PFSK-1 (cell line): ENCODE data around the gene FANCC.

Source experiments
- FOXP2 ChIP-seq: optimal IDR thresholded peaks from 2 replicates; pipeline ENCODE3; 2011; ENCODE audit warnings: borderline replicate concordance, control low read depth, inconsistent platforms; ENCODE audit not compliant: insufficient read depth; ENCODE audit errors: extremely low read length, extremely low read depth
- POLR2AphosphoS5 ChIP-seq: IDR thresholded peaks from 2 replicates; pipeline ENCODE4 v1.6.1; 2012; ENCODE audit warnings: low read depth, mild to moderate bottlenecking, control low read depth, low read length, moderate library complexity
- SIN3A ChIP-seq: IDR thresholded peaks from 2 replicates; pipeline ENCODE4 v1.6.1; 2012; ENCODE audit warnings: mild to moderate bottlenecking, low read length, moderate library complexity, borderline replicate concordance; ENCODE audit not compliant: insufficient read depth
- TAF1 ChIP-seq: IDR thresholded peaks from 2 replicates; pipeline ENCODE4 v1.6.1; 2012; ENCODE audit warnings: low read length, control low read depth, borderline replicate concordance; ENCODE audit not compliant: insufficient read depth
- TF ChIP-seq, protein P1 (sequence below), 2 experiments: IDR thresholded peaks; 2 replicates each; pipeline versions ENCODE4 v1.6.1 to v1.8.0; 2011 to 2012; ENCODE audit warnings: low read depth in 2 of 2, low read length in 2 of 2, control low read depth in 1 of 2, inconsistent platforms in 1 of 2, mild to moderate bottlenecking in 1 of 2, moderate library complexity in 1 of 2; ENCODE audit not compliant: insufficient read depth in 1 of 2

The FANCC gene

GRCh38 chr9:95357316-95357715 lies 39.8 kb upstream of the FANCC start:
- TF ChIP-seq, protein P1, sequence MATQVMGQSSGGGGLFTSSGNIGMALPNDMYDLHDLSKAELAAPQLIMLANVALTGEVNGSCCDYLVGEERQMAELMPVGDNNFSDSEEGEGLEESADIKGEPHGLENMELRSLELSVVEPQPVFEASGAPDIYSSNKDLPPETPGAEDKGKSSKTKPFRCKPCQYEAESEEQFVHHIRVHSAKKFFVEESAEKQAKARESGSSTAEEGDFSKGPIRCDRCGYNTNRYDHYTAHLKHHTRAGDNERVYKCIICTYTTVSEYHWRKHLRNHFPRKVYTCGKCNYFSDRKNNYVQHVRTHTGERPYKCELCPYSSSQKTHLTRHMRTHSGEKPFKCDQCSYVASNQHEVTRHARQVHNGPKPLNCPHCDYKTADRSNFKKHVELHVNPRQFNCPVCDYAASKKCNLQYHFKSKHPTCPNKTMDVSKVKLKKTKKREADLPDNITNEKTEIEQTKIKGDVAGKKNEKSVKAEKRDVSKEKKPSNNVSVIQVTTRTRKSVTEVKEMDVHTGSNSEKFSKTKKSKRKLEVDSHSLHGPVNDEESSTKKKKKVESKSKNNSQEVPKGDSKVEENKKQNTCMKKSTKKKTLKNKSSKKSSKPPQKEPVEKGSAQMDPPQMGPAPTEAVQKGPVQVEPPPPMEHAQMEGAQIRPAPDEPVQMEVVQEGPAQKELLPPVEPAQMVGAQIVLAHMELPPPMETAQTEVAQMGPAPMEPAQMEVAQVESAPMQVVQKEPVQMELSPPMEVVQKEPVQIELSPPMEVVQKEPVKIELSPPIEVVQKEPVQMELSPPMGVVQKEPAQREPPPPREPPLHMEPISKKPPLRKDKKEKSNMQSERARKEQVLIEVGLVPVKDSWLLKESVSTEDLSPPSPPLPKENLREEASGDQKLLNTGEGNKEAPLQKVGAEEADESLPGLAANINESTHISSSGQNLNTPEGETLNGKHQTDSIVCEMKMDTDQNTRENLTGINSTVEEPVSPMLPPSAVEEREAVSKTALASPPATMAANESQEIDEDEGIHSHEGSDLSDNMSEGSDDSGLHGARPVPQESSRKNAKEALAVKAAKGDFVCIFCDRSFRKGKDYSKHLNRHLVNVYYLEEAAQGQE (IDR thresholded peaks at IDR 0.05; ENCODE audit: insufficient read depth in 1 of 2, low read depth in 2 of 2, low read length in 2 of 2): no peak
- TF ChIP-seq TAF1: no peak
- TF ChIP-seq FOXP2: no peak
- no peak for TF ChIP-seq SIN3A
- no peak for TF ChIP-seq POLR2AphosphoS5

DNA sequence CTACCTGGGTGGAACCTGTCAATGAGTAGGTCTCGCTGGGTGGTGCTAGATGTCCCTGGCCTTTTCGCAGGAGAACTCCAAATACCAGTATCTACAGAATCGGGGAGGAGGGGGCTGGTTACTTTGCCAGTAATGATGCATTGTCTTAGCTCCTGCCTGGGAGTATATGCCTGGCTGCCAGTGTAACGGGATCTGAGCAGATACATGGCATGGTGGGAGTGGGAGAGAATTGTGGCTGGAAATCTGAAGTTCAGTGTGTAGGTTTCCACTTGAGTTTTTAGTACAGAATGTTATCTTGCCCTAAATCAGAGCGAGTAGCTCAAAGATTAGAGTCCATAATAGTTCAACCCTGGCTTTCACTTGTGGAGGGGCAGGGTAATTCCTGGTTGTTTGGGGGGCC lies 38.0 kb upstream of the FANCC start:
- TF ChIP-seq, protein P1 (IDR thresholded peaks at IDR 0.05; ENCODE audit: insufficient read depth in 1 of 2, low read depth in 2 of 2, low read length in 2 of 2): no peak
- TF ChIP-seq POLR2AphosphoS5 (no peak), FOXP2 (no peak), TAF1 (no peak), SIN3A (no peak)

DNA sequence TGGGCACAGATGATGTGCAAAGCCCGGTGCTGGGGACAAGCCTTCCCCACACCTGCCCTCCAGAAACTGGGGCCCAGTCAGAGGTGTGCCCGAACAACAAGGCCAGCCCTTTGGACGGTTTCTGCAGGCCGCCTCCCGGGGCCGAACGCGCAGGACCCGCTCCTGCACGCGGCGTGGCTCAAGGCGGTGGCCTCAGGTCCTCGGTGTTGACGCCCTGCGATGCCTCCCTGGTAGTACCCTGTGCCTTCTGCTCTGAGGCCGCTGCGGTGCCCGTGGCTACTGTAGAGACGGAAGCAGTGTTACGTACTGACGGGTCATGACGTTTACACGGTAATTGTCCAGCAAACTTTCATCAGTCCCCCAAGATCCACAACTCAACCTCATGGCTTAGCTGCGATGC lies 33.5 kb upstream of the FANCC start:
- TF ChIP-seq FOXP2 (no peak), POLR2AphosphoS5 (no peak), SIN3A (no peak), TAF1 (no peak)
- TF ChIP-seq, protein P1 (IDR thresholded peaks at IDR 0.05; ENCODE audit: insufficient read depth in 1 of 2, low read depth in 2 of 2, low read length in 2 of 2): no peak

GRCh38 chr9:95350266-95350665 lies 32.8 kb upstream of the FANCC start:
- TF ChIP-seq FOXP2: no peak
- TF ChIP-seq TAF1: no peak
- TF ChIP-seq SIN3A: no peak
- TF ChIP-seq POLR2AphosphoS5: no peak
- TF ChIP-seq, protein P1 (IDR thresholded peaks at IDR 0.05; ENCODE audit: insufficient read depth in 1 of 2, low read depth in 2 of 2, low read length in 2 of 2): no peak

DNA sequence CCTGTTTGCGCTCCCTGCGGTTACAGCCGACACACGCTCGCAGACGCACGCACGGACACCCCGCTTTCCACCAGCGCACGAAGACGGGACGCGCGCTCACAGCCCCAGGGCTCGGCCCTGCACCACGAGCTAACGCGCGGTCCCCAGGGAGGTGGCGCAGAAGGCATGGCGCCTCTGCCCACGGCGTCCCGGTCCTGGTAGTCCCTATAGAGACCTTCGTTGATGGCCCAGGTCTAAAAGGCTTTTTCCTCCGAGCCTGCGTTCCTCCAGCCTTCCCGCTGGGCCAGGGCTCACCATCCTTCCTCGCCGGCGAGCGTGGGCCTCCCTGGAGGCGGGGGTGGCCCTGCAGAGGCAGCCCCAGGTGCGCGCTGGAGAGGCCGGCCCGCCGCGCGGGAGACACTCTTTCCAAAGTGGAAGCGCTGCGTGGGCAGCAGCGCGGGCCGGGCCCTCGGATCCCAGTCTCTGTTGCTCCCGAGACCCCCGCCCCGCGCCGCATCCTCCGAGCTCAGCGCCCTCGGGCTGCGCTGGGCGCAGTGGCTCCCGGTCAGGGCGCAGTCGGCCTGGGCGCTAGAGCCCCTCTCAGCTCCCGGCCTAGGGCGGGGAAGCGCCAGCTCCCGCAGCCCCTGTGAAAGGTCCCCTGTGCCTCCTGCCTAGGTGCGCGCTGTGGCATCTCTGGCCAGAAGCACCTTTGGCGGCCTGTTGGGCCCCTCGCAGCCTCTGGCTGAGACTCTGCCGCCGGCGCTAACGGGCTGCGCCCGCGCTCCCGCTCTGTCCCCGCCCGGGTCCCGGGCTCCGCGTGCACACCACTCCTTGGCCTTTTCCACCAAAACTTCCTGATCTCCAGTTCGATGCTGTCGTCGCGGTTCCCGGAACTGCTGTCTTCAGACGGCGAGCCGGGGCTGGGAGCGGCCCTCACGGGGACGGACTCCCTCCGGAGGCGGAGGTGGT lies 31.9 kb upstream of the FANCC start:
- no peak for TF ChIP-seq TAF1
- TF ChIP-seq, protein P1 (IDR thresholded peaks at IDR 0.05; ENCODE audit: insufficient read depth in 1 of 2, low read depth in 2 of 2, low read length in 2 of 2): no peak
- no peak for TF ChIP-seq POLR2AphosphoS5
- TF ChIP-seq FOXP2: no peak
- TF ChIP-seq SIN3A: no peak
